NCI-H1930 (cell line): Measurements from ENCODE around the gene MYOT.
"Not testable (repeated sequence)": the region's sequence is repeated elsewhere in the genome, so short reads cannot be mapped to it uniquely, and the experiment has no call there.

Experiments used
- DNase-seq, 2 experiments: peaks; one replicate each; lab custom pipeline; 2025; lab: John Stamatoyannopoulos, UW

The MYOT gene

GRCh38 chr5:137867664-137868063 lies at the start of gene MYOT:
Gene MYOT (plus strand): TSS chr5:137867860. CDS start chr5:137870652, 2,792 bp downstream.
- no peak for DNase-seq

- no peak for DNase-seq
Observed at GRCh38 chr5:137819766-137820165, 47.9 kb upstream of the MYOT start.

GRCh38 chr5:137822158-137822764 lies 45.4 kb upstream of the MYOT start:
- DNase-seq: no peak

- DNase-seq: no peak
Observed at GRCh38 chr5:137822984-137823383, 44.7 kb upstream of the MYOT start.

- no peak for DNase-seq
Observed at GRCh38 chr5:137825165-137825564, 42.5 kb upstream of the MYOT start.

- DNase-seq: no peak
Observed at GRCh38 chr5:137826067-137826466, 41.6 kb upstream of the MYOT start.

GRCh38 chr5:137828180-137828579 lies 39.5 kb upstream of the MYOT start:
- DNase-seq: no peak

GRCh38 chr5:137828664-137829063 lies 39.0 kb upstream of the MYOT start:
- DNase-seq: no peak

GRCh38 chr5:137831105-137831504 lies 36.6 kb upstream of the MYOT start:
- DNase-seq: no peak

GRCh38 chr5:137831526-137831925 lies 36.1 kb upstream of the MYOT start:
- DNase-seq: no peak

- no peak for DNase-seq
Observed at GRCh38 chr5:137832416-137832815, 35.2 kb upstream of the MYOT start.

GRCh38 chr5:137833463-137833862 lies 34.2 kb upstream of the MYOT start:
- no peak for DNase-seq

- DNase-seq: no peak
Observed at GRCh38 chr5:137834498-137835049, 33.1 kb upstream of the MYOT start.

GRCh38 chr5:137836298-137836697 lies 31.4 kb upstream of the MYOT start:
- DNase-seq: no peak

GRCh38 chr5:137836997-137837396 lies 30.7 kb upstream of the MYOT start:
- no peak for DNase-seq

GRCh38 chr5:137837491-137838394 lies 29.9 kb upstream of the MYOT start:
- DNase-seq: no peak

GRCh38 chr5:137838976-137839375 lies 28.7 kb upstream of the MYOT start:
- no peak for DNase-seq

GRCh38 chr5:137842296-137842695 lies 25.4 kb upstream of the MYOT start:
- DNase-seq: no peak

GRCh38 chr5:137843676-137844299 lies 23.9 kb upstream of the MYOT start:
- DNase-seq: no peak

GRCh38 chr5:137845472-137845871 lies 22.2 kb upstream of the MYOT start:
- DNase-seq: no peak

GRCh38 chr5:137847687-137848086 lies 20.0 kb upstream of the MYOT start:
- DNase-seq: no peak

- DNase-seq: not testable (repeated sequence)
Observed at GRCh38 chr5:137853165-137853564, 14.5 kb upstream of the MYOT start.

GRCh38 chr5:137856201-137856600 lies 11.5 kb upstream of the MYOT start:
- DNase-seq: no peak
